Gastrocnemius medialis (tissue), 4 donors: ENCODE results near the gene HPS1.

ENCODE experiments used
- CTCF ChIP-seq, 5 experiments: fragments of 450-650 bp in 3 of 5; fragments of 200-600 bp in 2 of 5; sonication (generic) in 2 of 5; IDR thresholded peaks in 4 of 5; conservative IDR thresholded peaks in 1 of 5; 1 replicate in 4 of 5; 2 replicates in 1 of 5; pipeline ENCODE4 v1.5.1; 2016 to 2019; ENCODE audit warnings: antibody characterized with exemption in 5 of 5, mild to moderate bottlenecking in 3 of 5, moderate library complexity in 3 of 5
- POLR2A ChIP-seq, 2 donors: fragments of 450-650 bp; IDR thresholded peaks; one replicate each; pipeline ENCODE4 v1.6.1; 2017; ENCODE audit warnings: antibody characterized with exemption in 2 of 2, mild to moderate bottlenecking in 2 of 2, moderate library complexity in 2 of 2

GRCh38 chr10:98377536-98377935 lies 69.2 kb downstream of the HPS1 start:
- TF ChIP-seq CTCF (IDR thresholded peaks at IDR 0.05 in 4 of 5, conservative IDR thresholded peaks at IDR 0.05 in 1 of 5): no peak
- no peak for TF ChIP-seq POLR2A (IDR thresholded peaks at IDR 0.05)
